ENCODE results near the gene EML6. TPM values are rescaled to one million over a fixed set of nuclear protein-coding genes. Genes with fewer than 3 reads are reported as not detected.

The EML6 gene
- total and polyA plus RNA-seq, 4 donors, result 0.95 to 2.7 (median 2.6) TPM; not detected in 1

DNA sequence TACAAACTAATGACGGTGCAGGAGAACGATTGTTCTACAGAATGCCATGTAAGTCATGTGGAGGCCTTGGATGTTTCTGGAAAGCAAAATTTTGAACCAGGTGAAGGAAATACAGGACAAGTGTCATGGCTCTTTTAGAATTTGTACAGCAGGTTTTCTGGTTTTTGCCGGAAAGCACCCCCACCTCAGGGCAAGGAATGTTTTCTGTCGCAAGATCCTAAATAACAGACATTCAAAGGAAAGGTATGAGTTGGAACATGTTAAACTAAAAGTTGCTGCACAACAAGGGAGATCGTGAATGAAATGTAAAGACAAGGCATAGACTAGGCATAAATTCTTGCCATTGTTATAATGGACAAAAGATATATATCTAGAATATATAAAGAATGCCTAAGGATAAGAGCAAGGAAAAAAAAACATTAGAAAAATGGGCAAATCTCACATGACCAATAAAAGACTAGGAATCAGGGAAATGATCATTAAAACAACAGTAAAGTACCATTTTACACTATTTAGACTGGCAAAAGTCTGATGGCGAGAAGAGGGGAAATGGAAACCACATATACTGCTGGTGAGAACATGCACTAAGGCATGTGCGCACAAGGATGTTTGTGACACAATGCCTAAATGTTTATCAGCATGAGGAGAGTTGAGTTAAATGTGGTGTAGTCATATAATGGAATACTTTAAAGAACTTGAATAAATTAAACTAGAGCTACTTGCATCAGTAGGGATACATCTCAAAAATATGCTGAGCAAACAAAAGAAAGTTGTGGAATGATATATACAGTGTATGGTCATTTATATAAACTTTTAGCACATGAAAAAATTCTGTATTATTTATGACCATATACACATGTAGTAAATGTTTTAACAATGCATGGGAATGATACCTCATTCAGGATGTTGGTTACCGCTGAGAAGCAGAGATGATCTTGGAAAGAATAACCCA is 127.0 kb downstream of the EML6 start:
- no peak for DNase-seq
- H3K27ac ChIP-seq (ENCODE audit: low read depth in 1 of 2, low read length in 2 of 2), result no peak overlapping the region
- no peaks in the 10 kb centered on the region for H3K27me3 ChIP-seq (ENCODE audit: control insufficient read depth in 1 of 2, insufficient read depth in 2 of 2, low read length in 1 of 2)
- 91 to 94% methylated on average over 8 of the region's 8 CpGs for WGBS, 2 donors
- H3K9me3 ChIP-seq (ENCODE audit: control insufficient read depth, low read length), result no peaks in the 10 kb centered on the region
- H3K36me3 ChIP-seq (ENCODE audit: control insufficient read depth in 1 of 2, insufficient read depth in 2 of 2, low read length in 1 of 2), result no peaks in the 10 kb centered on the region
- intact Hi-C loops (cut with DNase I), result no loop called here
- H3K4me1 ChIP-seq (ENCODE audit: control insufficient read depth in 1 of 2, insufficient read depth in 2 of 2, low read length in 2 of 2), result no peaks in the 10 kb centered on the region
- no peak for ATAC-seq (ENCODE audit: low FRiP score)
- no peak overlapping the region for H3K4me3 ChIP-seq (ENCODE audit: low read length in 2 of 2)

DNA sequence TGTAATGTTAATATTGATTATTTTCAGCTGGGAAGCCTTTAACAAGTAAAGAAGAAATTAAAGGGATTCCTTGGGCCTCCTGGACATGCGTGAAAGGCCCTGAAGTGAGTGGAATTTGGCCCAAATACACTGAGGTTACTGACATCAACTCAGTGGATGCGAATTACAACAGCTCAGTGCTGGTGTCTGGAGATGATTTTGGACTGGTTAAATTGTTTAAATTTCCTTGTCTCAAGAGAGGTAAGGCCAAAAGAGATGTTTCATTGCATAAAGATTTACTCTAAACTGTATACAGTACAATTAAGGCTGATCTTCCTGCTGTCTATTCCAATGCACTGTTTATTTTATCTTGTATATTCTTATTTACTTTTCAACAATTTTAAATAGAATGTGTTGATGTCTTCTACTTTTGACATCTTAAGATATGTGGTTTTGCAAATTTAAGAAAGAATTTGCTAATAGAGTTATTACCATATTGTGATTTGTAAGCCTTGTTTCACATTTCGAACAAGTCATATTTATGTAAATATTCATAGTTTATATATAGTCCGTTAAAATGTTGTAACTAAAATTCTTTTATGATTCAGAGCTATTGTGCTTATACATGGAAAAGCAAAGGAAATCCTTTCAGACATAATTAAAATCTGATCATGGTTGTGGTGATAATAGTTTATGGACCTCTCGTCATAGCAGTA is 130.3 kb downstream of the EML6 start:
- H3K27me3 ChIP-seq (ENCODE audit: control insufficient read depth in 1 of 2, insufficient read depth in 2 of 2, low read length in 1 of 2), result no peaks in the 10 kb centered on the region
- no peaks in the 10 kb centered on the region for H3K36me3 ChIP-seq (ENCODE audit: control insufficient read depth in 1 of 2, insufficient read depth in 2 of 2, low read length in 1 of 2)
- DNase-seq (no peak), ATAC-seq (ENCODE audit: low FRiP score) (no peak)
- no peaks in the 10 kb centered on the region for H3K4me1 ChIP-seq (ENCODE audit: control insufficient read depth in 1 of 2, insufficient read depth in 2 of 2, low read length in 2 of 2)
- H3K4me3 ChIP-seq (ENCODE audit: low read length in 2 of 2), result no peak overlapping the region
- intact Hi-C loops (cut with DNase I), result no loop called here
- H3K9me3 ChIP-seq (ENCODE audit: control insufficient read depth, low read length), result peaks cover 2% of the 10 kb centered on the region
- WGBS, 2 donors, result 90 to 93% methylated on average over 5 of the region's 5 CpGs
- no peak overlapping the region for H3K27ac ChIP-seq (ENCODE audit: low read depth in 1 of 2, low read length in 2 of 2)

- Histone ChIP-seq H3K27me3 (ENCODE audit: control insufficient read depth in 1 of 2, insufficient read depth in 2 of 2, low read length in 1 of 2) (no peaks in the 10 kb centered on the region), H3K4me1 (ENCODE audit: control insufficient read depth in 1 of 2, insufficient read depth in 2 of 2, low read length in 2 of 2) (no peaks in the 10 kb centered on the region), H3K4me3 (ENCODE audit: low read length in 2 of 2) (no peak overlapping the region), H3K27ac (ENCODE audit: low read depth in 1 of 2, low read length in 2 of 2) (no peak overlapping the region), H3K9me3 (ENCODE audit: control insufficient read depth, low read length) (peaks cover 2% of the 10 kb centered on the region), H3K36me3 (ENCODE audit: control insufficient read depth in 1 of 2, insufficient read depth in 2 of 2, low read length in 1 of 2) (no peaks in the 10 kb centered on the region)
- no peak for DNase-seq
- no peak for ATAC-seq (ENCODE audit: low FRiP score)
- WGBS, 2 donors, result 88 to 91% methylated on average over 2 of the region's 2 CpGs
- intact Hi-C loops (cut with DNase I), result no loop called here
Measured at GRCh38 chr2:54855434-54855833, 132.0 kb downstream of the EML6 start.

GRCh38 chr2:54858021-54858681 is 134.7 kb downstream of the EML6 start:
- Histone ChIP-seq H3K4me3 (ENCODE audit: low read length in 2 of 2) (no peak overlapping the region), H3K36me3 (ENCODE audit: control insufficient read depth in 1 of 2, insufficient read depth in 2 of 2, low read length in 1 of 2) (no peaks in the 10 kb centered on the region), H3K27me3 (ENCODE audit: control insufficient read depth in 1 of 2, insufficient read depth in 2 of 2, low read length in 1 of 2) (no peaks in the 10 kb centered on the region), H3K27ac (ENCODE audit: low read depth in 1 of 2, low read length in 2 of 2) (no peak overlapping the region), H3K9me3 (ENCODE audit: control insufficient read depth, low read length) (peaks cover 2% of the 10 kb centered on the region), H3K4me1 (ENCODE audit: control insufficient read depth in 1 of 2, insufficient read depth in 2 of 2, low read length in 2 of 2) (no peaks in the 10 kb centered on the region)
- DNase-seq, result no peak
- intact Hi-C loops (cut with DNase I), result no loop called here
- WGBS, 2 donors, result 84 to 90% methylated on average over 3 of the region's 3 CpGs
- no peak for ATAC-seq (ENCODE audit: low FRiP score)

DNA sequence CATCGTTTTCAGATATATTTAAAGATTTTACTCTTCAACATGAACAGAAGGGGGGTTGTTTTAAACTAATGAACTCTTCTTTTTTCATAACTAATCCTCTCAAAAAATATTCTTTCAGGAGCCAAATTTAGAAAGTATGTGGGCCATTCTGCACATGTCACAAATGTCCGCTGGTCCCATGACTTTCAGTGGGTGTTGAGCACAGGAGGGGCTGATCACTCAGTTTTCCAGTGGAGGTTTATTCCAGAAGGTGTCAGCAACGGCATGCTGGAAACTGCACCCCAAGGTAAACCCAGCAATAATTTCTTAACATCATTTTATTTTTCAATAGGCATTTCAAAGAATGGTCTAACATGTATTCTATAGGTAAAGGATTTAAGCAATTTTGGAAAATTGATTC is 136.0 kb downstream of the EML6 start:
- intact Hi-C loops (cut with DNase I), result no loop called here
- WGBS, 2 donors, result 76 to 78% methylated on average over 3 of the region's 3 CpGs
- no peak for DNase-seq
- H3K27me3 ChIP-seq (ENCODE audit: control insufficient read depth in 1 of 2, insufficient read depth in 2 of 2, low read length in 1 of 2), result no peaks in the 10 kb centered on the region
- no peak for ATAC-seq (ENCODE audit: low FRiP score)
- H3K4me3 ChIP-seq (ENCODE audit: low read length in 2 of 2), result no peak overlapping the region
- no peaks in the 10 kb centered on the region for H3K4me1 ChIP-seq (ENCODE audit: control insufficient read depth in 1 of 2, insufficient read depth in 2 of 2, low read length in 2 of 2)
- H3K27ac ChIP-seq (ENCODE audit: low read depth in 1 of 2, low read length in 2 of 2), result no peak overlapping the region
- H3K36me3 ChIP-seq (ENCODE audit: control insufficient read depth in 1 of 2, insufficient read depth in 2 of 2, low read length in 1 of 2), result no peaks in the 10 kb centered on the region
- H3K9me3 ChIP-seq (ENCODE audit: control insufficient read depth, low read length), result peaks cover 2% of the 10 kb centered on the region

DNA sequence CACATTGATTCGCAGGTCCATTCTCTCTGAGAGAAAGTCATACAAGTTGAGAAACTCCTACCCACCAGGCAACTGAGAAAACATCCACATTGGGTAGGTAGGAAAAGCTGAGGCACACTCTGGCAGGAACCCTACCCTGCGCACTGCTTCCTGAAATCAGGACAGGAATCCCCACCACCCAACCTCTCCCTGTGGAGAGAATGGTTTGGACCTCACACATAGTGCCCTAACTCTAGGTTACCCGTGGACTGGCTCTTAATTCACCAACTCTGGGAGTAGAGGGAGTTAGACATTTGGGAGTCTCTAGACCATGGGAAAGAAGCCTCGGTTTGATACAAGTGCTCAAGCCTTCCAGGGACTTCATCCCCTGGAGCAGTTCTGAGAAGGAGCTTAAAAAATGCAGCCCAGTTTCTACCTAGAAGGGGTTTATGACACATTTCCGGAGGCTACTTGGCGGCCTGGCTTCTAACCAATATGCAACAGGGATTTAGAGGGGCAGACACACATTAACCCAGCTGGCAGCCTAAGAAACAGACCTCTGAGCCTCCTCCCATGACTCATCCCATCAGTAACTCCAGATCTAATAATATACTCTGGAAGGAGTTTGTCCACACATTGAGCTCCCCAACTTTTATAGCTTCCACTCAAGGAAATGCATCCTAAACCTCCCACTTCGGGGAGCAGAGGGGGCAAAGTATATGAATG is 136.7 kb downstream of the EML6 start:
- H3K9me3 ChIP-seq (ENCODE audit: control insufficient read depth, low read length), result peaks cover 2% of the 10 kb centered on the region
- H3K27me3 ChIP-seq (ENCODE audit: control insufficient read depth in 1 of 2, insufficient read depth in 2 of 2, low read length in 1 of 2), result no peaks in the 10 kb centered on the region
- no peak for ATAC-seq (ENCODE audit: low FRiP score)
- no peaks in the 10 kb centered on the region for H3K4me1 ChIP-seq (ENCODE audit: control insufficient read depth in 1 of 2, insufficient read depth in 2 of 2, low read length in 2 of 2)
- H3K27ac ChIP-seq (ENCODE audit: low read depth in 1 of 2, low read length in 2 of 2), result no peak overlapping the region
- H3K4me3 ChIP-seq (ENCODE audit: low read length in 2 of 2), result no peak overlapping the region
- H3K36me3 ChIP-seq (ENCODE audit: control insufficient read depth in 1 of 2, insufficient read depth in 2 of 2, low read length in 1 of 2), result no peaks in the 10 kb centered on the region
- WGBS, 2 donors, result 88 to 89% methylated on average over 7 of the region's 7 CpGs
- intact Hi-C loops (cut with DNase I), result no loop called here
- no peak for DNase-seq

DNA sequence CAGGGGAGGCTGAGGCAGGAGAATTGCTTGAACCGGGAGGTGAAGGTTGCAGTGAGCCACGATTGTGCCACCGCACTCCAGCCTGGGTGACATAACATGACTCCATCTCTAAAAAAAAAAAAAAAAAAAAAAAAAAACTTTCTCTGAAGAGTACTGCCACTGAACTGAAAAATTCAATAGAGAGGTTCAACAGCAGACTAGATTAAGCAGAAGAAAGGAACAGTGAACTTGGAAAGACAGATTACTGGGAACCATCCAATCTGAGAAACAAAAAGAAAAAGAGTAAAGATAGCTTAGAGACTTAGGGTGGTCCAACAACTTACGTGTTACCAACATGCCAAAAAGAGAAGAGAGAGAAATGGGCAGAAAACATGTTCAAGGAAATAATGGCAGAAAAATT is 138.8 kb downstream of the EML6 start:
- WGBS, 2 donors, result 94 to 95% methylated on average over 4 of the region's 4 CpGs
- no peaks in the 10 kb centered on the region for H3K9me3 ChIP-seq (ENCODE audit: control insufficient read depth, low read length)
- H3K36me3 ChIP-seq (ENCODE audit: control insufficient read depth in 1 of 2, insufficient read depth in 2 of 2, low read length in 1 of 2), result no peaks in the 10 kb centered on the region
- no peak overlapping the region for H3K27ac ChIP-seq (ENCODE audit: low read depth in 1 of 2, low read length in 2 of 2)
- intact Hi-C loops (cut with DNase I), result no loop called here
- H3K27me3 ChIP-seq (ENCODE audit: control insufficient read depth in 1 of 2, insufficient read depth in 2 of 2, low read length in 1 of 2), result no peaks in the 10 kb centered on the region
- no peak overlapping the region for H3K4me3 ChIP-seq (ENCODE audit: low read length in 2 of 2)
- ATAC-seq (ENCODE audit: low FRiP score), result no peak
- DNase-seq, result no peak
- no peaks in the 10 kb centered on the region for H3K4me1 ChIP-seq (ENCODE audit: control insufficient read depth in 1 of 2, insufficient read depth in 2 of 2, low read length in 2 of 2)

DNA sequence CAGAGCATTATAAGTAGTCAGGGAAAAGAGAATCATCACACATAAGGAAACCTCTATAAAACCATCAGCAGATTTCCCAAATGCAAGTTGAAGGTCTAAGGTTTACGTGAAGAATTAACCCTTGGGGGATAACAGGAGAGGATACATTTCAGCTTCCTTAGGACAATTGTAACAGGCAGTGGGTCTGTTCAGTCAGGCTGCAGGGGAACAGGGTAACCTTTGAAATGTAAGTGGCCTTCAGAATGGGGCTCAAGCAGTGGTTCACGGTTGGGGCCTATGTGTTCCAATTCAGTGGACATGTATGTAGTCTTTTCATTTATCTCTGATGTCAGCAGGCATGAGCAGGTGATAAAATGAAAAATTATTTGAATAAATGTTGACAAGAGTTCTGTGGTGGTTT is 139.3 kb downstream of the EML6 start:
- H3K36me3 ChIP-seq (ENCODE audit: control insufficient read depth in 1 of 2, insufficient read depth in 2 of 2, low read length in 1 of 2), result no peaks in the 10 kb centered on the region
- no peak for ATAC-seq (ENCODE audit: low FRiP score)
- H3K27me3 ChIP-seq (ENCODE audit: control insufficient read depth in 1 of 2, insufficient read depth in 2 of 2, low read length in 1 of 2), result no peaks in the 10 kb centered on the region
- no peaks in the 10 kb centered on the region for H3K4me1 ChIP-seq (ENCODE audit: control insufficient read depth in 1 of 2, insufficient read depth in 2 of 2, low read length in 2 of 2)
- 95 to 99% methylated on average over 2 of the region's 2 CpGs for WGBS, 2 donors
- no peak for DNase-seq
- H3K4me3 ChIP-seq (ENCODE audit: low read length in 2 of 2), result no peak overlapping the region
- no peaks in the 10 kb centered on the region for H3K9me3 ChIP-seq (ENCODE audit: control insufficient read depth, low read length)
- H3K27ac ChIP-seq (ENCODE audit: low read depth in 1 of 2, low read length in 2 of 2), result no peak overlapping the region
- intact Hi-C loops (cut with DNase I), result no loop called here

All from aorta (tissue), 5 donors.